Neural progenitor cell (in vitro differentiated cells): ENCODE results near the gene SRBD1.

Experiments used
- EZH2 ChIP-seq: fragments of 200-600 bp; sonication (generic); IDR thresholded peaks from 2 replicates; pipeline ENCODE4 v1.6.1; 2017; ENCODE audit warnings: antibody characterized with exemption, mild to moderate bottlenecking, moderate library complexity
- EZH2phosphoT487 ChIP-seq: fragments of 200-600 bp; sonication (generic); IDR thresholded peaks from 2 replicates; pipeline ENCODE4 v1.6.1; 2017; ENCODE audit warnings: antibody characterized with exemption
- TF ChIP-seq, protein P1 (sequence below): fragments of 200-600 bp; sonication (generic); IDR thresholded peaks from 2 replicates; pipeline ENCODE4 v1.5.1; 2017; ENCODE audit warnings: antibody characterized with exemption, mild to moderate bottlenecking

DNA sequence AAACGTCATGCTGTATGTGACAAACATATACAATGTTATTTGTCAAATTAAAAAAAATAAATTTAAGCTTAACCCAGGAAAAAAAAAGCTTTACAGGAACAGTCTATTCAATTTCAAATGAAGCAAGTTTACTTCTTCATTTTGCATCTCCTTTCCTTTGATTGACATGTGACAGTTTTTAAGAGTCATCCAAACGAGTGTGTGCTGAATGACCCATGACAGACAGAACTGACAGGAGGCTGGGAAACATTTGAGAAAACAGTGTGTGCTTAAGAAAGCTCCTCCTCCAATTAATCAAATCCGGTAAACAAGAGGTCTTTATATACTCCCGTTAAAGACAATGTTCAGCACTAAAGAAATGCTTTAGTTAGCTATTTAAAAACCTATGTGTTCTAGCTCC, 177.7 kb downstream of the SRBD1 start:
- TF ChIP-seq, protein P1, sequence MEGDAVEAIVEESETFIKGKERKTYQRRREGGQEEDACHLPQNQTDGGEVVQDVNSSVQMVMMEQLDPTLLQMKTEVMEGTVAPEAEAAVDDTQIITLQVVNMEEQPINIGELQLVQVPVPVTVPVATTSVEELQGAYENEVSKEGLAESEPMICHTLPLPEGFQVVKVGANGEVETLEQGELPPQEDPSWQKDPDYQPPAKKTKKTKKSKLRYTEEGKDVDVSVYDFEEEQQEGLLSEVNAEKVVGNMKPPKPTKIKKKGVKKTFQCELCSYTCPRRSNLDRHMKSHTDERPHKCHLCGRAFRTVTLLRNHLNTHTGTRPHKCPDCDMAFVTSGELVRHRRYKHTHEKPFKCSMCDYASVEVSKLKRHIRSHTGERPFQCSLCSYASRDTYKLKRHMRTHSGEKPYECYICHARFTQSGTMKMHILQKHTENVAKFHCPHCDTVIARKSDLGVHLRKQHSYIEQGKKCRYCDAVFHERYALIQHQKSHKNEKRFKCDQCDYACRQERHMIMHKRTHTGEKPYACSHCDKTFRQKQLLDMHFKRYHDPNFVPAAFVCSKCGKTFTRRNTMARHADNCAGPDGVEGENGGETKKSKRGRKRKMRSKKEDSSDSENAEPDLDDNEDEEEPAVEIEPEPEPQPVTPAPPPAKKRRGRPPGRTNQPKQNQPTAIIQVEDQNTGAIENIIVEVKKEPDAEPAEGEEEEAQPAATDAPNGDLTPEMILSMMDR, result no peak
- TF ChIP-seq EZH2 (no peak), EZH2phosphoT487 (no peak)
